Neuronal stem cell (in vitro differentiated cells): ENCODE results near the gene CLCN6.

Experiments used
- DNase-seq: peaks from one replicate; pipeline ENCODE4 v3.0.0-alpha.2; 2013; ENCODE audit warnings: low spot score
- H2AFZ ChIP-seq: one replicate; pipeline ENCODE4 v1.6.1; 2013; ENCODE audit warnings: mild to moderate bottlenecking, low read length, inconsistent platforms
- H2AK5ac ChIP-seq: 2 replicates; pipeline ENCODE4 v1.6.1; 2013; ENCODE audit warnings: low read depth, mild to moderate bottlenecking, inconsistent platforms, low read length, moderate library complexity, mixed read lengths
- H2BK120ac ChIP-seq: 2 replicates; pipeline ENCODE4 v1.6.1; 2013; ENCODE audit warnings: low read depth, mild to moderate bottlenecking, inconsistent platforms, low read length, moderate library complexity, mixed read lengths
- H2BK12ac ChIP-seq: one replicate; pipeline ENCODE4 v1.6.1; 2013; ENCODE audit warnings: low read length, inconsistent platforms
- H2BK15ac ChIP-seq: 2 replicates; pipeline ENCODE4 v1.6.1; 2013; ENCODE audit warnings: mild to moderate bottlenecking, low read length, inconsistent platforms, mixed read lengths
- H2BK5ac ChIP-seq: one replicate; pipeline ENCODE4 v1.6.1; 2013; ENCODE audit warnings: inconsistent platforms, mild to moderate bottlenecking, low read length, moderate library complexity
- H3K14ac ChIP-seq: one replicate; pipeline ENCODE4 v1.6.1; 2013; ENCODE audit warnings: low read length, inconsistent platforms
- H3K18ac ChIP-seq: 2 replicates; pipeline ENCODE4 v1.6.1; 2013; ENCODE audit warnings: low read length, inconsistent platforms
- H3K23ac ChIP-seq: 2 replicates; pipeline ENCODE4 v1.6.1; 2013; ENCODE audit warnings: low read depth, mild to moderate bottlenecking, mixed read lengths, low read length, inconsistent platforms; ENCODE audit not compliant: poor library complexity
- H3K27ac ChIP-seq: replicated peaks from 3 replicates; pipeline ENCODE4 v1.5.1; 2013; ENCODE audit warnings: low read length, inconsistent platforms
- H3K27me3 ChIP-seq, 3 experiments: 2 replicates each; pipeline ENCODE4 v1.6.1; 2013; ENCODE audit warnings: low read length in 3 of 3, mild to moderate bottlenecking in 2 of 3, inconsistent platforms in 1 of 3, low read depth in 1 of 3, mixed read lengths in 1 of 3, moderate library complexity in 1 of 3; ENCODE audit not compliant: control insufficient read depth in 3 of 3, insufficient read depth in 3 of 3
- H3K36me3 ChIP-seq, 2 donors: replicated peaks in 1 of 2; 2 replicates each; pipeline ENCODE4 v1.6.1; 2013; ENCODE audit warnings: low read length in 2 of 2; ENCODE audit not compliant: control insufficient read depth in 2 of 2, insufficient read depth in 2 of 2
- H3K4ac ChIP-seq: 2 replicates; pipeline ENCODE4 v1.6.1; 2013; ENCODE audit warnings: inconsistent platforms, mild to moderate bottlenecking, low read length, moderate library complexity
- H3K4me1 ChIP-seq, 2 donors: 1 replicate in 1 of 2; 2 replicates in 1 of 2; pipeline ENCODE4 v1.6.1; 2013; ENCODE audit warnings: low read length in 2 of 2, low read depth in 1 of 2; ENCODE audit not compliant: control insufficient read depth in 2 of 2, insufficient read depth in 1 of 2
- H3K4me2 ChIP-seq: one replicate; pipeline ENCODE4 v1.6.1; 2013; ENCODE audit warnings: mild to moderate bottlenecking, low read length, inconsistent platforms; ENCODE audit not compliant: insufficient read depth, poor library complexity, severe bottlenecking
- H3K4me3 ChIP-seq, 2 donors: 2 replicates each; pipeline ENCODE4 v1.5.1; 2013; ENCODE audit warnings: low read length in 2 of 2, mild to moderate bottlenecking in 2 of 2, inconsistent platforms in 1 of 2, moderate library complexity in 1 of 2
- H3K79me1 ChIP-seq: one replicate; pipeline ENCODE4 v1.6.1; 2013; ENCODE audit warnings: low read depth, mild to moderate bottlenecking, inconsistent platforms, low read length, moderate library complexity
- H3K9ac ChIP-seq: one replicate; pipeline ENCODE4 v1.6.1; 2013; ENCODE audit warnings: mild to moderate bottlenecking, low read depth, low read length, inconsistent platforms; ENCODE audit not compliant: poor library complexity
- H3K9me3 ChIP-seq, 2 donors: replicated peaks in 1 of 2; 2 replicates each; pipeline versions ENCODE3 to v1.6.1; 2013; ENCODE audit warnings: low read length in 2 of 2, mild to moderate bottlenecking in 2 of 2, inconsistent platforms in 1 of 2, low read depth in 1 of 2, mixed read lengths in 1 of 2, moderate library complexity in 1 of 2; ENCODE audit not compliant: control insufficient read depth in 2 of 2, insufficient read depth in 1 of 2
- H4K8ac ChIP-seq: one replicate; pipeline ENCODE4 v1.6.1; 2013; ENCODE audit warnings: low read depth, mild to moderate bottlenecking, inconsistent platforms, low read length, moderate library complexity
- H4K91ac ChIP-seq: one replicate; pipeline ENCODE4 v1.6.1; 2013; ENCODE audit warnings: low read length, low read depth, mild to moderate bottlenecking, inconsistent platforms; ENCODE audit not compliant: poor library complexity
- WGBS, 2 donors: extraction: QIAGEN DNeasy Blood & Tissue Kit; methylation state at CpG; one replicate each; pipeline ENCODE4 v1.1.7; 2013; ENCODE audit warnings: missing lambda C conversion rate in 2 of 2, mixed read lengths in 1 of 2; ENCODE audit not compliant: insufficient read length in 2 of 2, insufficient replicate concordance in 1 of 2; ENCODE audit errors: extremely low coverage in 2 of 2; 5-methylcytosine and 5-hydroxymethylcytosine counted together

Gene CLCN6

DNA sequence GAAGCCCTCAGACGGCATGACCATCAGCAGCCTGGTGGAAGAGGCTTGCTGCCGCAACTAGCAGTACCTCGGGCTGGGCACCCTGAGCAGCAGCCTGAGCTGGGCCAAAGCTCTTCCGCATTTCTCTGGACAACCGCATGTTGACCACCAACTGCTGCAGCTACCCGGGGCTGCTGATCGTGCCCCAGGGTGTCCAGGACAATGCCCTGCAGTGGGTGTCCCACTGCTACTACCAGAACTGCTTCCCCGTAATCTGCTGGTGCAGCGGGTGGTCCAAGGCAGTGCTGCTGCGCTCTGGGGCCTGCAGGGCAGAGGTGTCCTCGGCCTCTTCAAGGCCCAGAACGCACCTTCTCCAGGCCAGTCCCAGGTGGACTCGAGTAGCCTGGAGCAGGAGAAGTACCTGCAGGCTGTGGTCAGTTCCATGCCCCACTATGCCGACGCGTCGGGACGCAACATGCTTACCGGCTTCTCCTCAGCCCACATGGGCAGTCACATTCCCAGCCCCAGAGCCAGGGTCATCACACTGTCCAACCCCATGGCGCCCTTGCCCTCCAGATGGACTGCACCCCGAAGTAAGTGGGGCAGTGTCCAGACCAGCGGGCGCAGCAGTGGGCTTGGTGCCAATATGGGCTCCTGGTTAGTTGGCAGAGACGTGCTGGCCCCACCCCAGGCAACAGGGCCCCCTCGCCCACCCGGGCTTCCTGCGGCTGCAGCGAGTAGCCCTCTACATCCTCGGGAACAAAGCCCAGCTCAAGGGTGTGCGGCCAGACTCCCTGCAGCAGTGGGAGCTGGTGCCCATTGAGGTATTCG lies 72.3 kb downstream of the CLCN6 start:
- Histone ChIP-seq H3K4ac (peak overlapping the region; percentile 11), H3K9ac (no peak overlapping the region), H2BK120ac (no peak overlapping the region), H3K14ac (peak overlapping the region; percentile 82), H4K8ac (peak overlapping the region; percentile 86), H3K23ac (peak overlapping the region; percentile 31), H2AK5ac (peak overlapping the region; percentile 84), H2BK12ac (peak overlapping the region; percentile 22), H2AFZ (no peak overlapping the region), H3K4me1 (peaks cover 4 to 6% of the 10 kb centered on the region in 2 donors), H3K18ac (peak overlapping the region; percentile 64), H3K4me3 (peak overlapping the region in 1 of 2 donors; percentile 27), H3K79me1 (peaks cover 3% of the 10 kb centered on the region), H3K9me3 (no peaks in the 10 kb centered on the region), H3K36me3 (no peaks in the 10 kb centered on the region), H4K91ac (no peak overlapping the region), H2BK5ac (no peak overlapping the region), H2BK15ac (no peak overlapping the region), H3K4me2 (no peak overlapping the region), H3K27me3 (peaks cover 0 to 23% (median 0%) of the 10 kb centered on the region in 3 experiments), H3K27ac (no peak overlapping the region)
- DNase-seq: no peak
- no CpG with 5 or more reads among the region's 31 CpGs for WGBS, 2 donors

- Histone ChIP-seq H4K91ac (no peak overlapping the region), H3K9me3 (no peaks in the 10 kb centered on the region), H2AFZ (no peak overlapping the region), H3K36me3 (no peaks in the 10 kb centered on the region), H2AK5ac (no peak overlapping the region), H3K14ac (peak overlapping the region; percentile 82), H2BK15ac (no peak overlapping the region), H3K9ac (no peak overlapping the region), H3K4me2 (no peak overlapping the region), H3K18ac (peak overlapping the region; percentile 64), H4K8ac (no peak overlapping the region), H2BK12ac (no peak overlapping the region), H3K79me1 (peaks cover 3% of the 10 kb centered on the region), H3K23ac (peak overlapping the region; percentile 20), H3K27me3 (peaks cover 0 to 24% (median 0%) of the 10 kb centered on the region in 3 experiments), H2BK5ac (no peak overlapping the region), H3K4me3 (no peak overlapping the region), H3K27ac (no peak overlapping the region), H3K4me1 (peaks cover 4 to 7% of the 10 kb centered on the region in 2 donors), H3K4ac (peak overlapping the region; percentile 11), H2BK120ac (no peak overlapping the region)
- no CpG with 5 or more reads among the region's 6 CpGs for WGBS, 2 donors
- no peak for DNase-seq
These were observed 72.8 kb downstream of the CLCN6 start for GRCh38 chr1:11878891-11879190.

DNA sequence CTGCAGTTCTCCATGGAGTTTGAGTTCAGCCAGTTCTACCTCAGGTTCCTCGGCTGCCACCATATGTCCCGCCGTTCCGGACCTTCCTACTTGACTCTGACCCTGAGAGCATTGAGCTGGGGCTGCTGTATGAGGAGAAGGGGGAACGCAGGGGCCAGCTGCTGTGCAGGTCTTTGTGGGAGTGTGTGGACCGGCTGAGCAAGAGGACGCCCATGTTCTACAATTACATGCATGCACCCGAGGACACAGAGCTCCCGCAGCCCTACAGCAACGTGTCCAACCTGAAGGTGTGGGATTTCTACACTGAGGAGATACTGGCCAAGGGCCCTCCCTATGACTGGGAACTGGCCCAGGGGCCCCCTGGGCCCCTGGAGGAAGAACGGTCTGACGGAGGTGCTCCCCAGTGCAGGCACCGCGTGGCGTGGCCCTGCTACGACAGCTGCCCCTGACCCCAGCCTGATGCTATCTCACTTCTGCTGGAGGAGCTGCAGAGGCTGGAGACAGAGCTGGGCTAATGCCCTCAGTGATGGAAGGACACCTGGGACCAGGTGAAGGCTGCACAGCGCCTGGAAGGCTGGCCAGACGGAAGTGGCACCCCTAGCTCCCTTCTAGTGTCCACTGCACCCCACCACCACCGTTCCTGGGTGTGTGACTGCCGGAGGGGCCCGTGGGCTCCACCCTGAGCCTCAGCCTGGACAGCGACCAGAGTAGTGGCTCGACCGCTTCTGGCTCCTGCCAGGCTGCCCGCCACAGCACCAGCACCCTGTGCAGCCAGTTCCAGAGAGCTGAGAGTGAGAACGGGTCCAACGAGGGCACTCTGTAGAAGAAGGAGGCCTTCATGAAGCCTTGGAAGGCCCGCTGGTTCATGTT lies 73.6 kb downstream of the CLCN6 start:
- H3K27ac ChIP-seq: no peak overlapping the region
- H3K23ac ChIP-seq: no peak overlapping the region
- H3K14ac ChIP-seq: peak overlapping the region; percentile 82
- H3K27me3 ChIP-seq: peaks cover 0 to 22% (median 0%) of the 10 kb centered on the region in 3 experiments
- H3K4ac ChIP-seq: no peak overlapping the region
- no CpG with 5 or more reads among the region's 28 CpGs for WGBS, 2 donors
- peaks cover 4 to 7% of the 10 kb centered on the region in 2 donors for H3K4me1 ChIP-seq
- H3K18ac ChIP-seq: peak overlapping the region; percentile 51
- H3K79me1 ChIP-seq: peaks cover 3% of the 10 kb centered on the region
- no peak overlapping the region for H3K4me2 ChIP-seq
- H2AK5ac ChIP-seq: no peak overlapping the region
- no peaks in the 10 kb centered on the region for H3K9me3 ChIP-seq
- H2BK15ac ChIP-seq: no peak overlapping the region
- no peak overlapping the region for H2BK5ac ChIP-seq
- no peak overlapping the region for H2AFZ ChIP-seq
- H4K8ac ChIP-seq: no peak overlapping the region
- H3K4me3 ChIP-seq: no peak overlapping the region
- H4K91ac ChIP-seq: no peak overlapping the region
- no peak overlapping the region for H2BK12ac ChIP-seq
- DNase-seq: no peak
- H3K9ac ChIP-seq: no peak overlapping the region
- H2BK120ac ChIP-seq: no peak overlapping the region
- H3K36me3 ChIP-seq: no peaks in the 10 kb centered on the region

DNA sequence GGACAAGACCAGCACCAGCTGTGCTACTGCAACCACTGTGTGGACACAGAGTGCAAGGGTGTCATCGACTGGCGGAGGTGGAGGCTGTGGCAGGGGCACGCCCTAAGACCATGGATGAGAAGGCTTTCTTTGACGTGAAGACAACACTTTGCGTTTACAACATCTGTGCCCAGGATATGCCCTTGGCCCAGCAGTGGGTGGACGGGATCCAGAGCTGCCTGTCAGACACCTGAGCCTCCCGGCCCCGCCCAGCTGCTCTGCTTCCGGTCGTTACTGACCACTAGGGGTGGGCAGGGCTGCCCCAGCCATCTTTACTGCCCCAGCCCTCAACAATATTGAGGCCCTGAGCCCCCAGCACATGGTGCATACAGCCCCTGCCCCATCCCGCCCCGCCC lies 74.2 kb downstream of the CLCN6 start:
- no peak overlapping the region for H2BK120ac ChIP-seq
- no peak overlapping the region for H3K14ac ChIP-seq
- H3K27ac ChIP-seq: no peak overlapping the region
- H2BK15ac ChIP-seq: no peak overlapping the region
- no peaks in the 10 kb centered on the region for H3K9me3 ChIP-seq
- no peak overlapping the region for H3K4ac ChIP-seq
- no peak overlapping the region for H3K4me2 ChIP-seq
- no peak overlapping the region for H3K18ac ChIP-seq
- no peak for DNase-seq
- H3K23ac ChIP-seq: no peak overlapping the region
- no peak overlapping the region for H2AFZ ChIP-seq
- H2BK12ac ChIP-seq: no peak overlapping the region
- no peak overlapping the region for H4K8ac ChIP-seq
- H3K27me3 ChIP-seq: peaks cover 0 to 18% (median 0%) of the 10 kb centered on the region in 3 experiments
- no peaks in the 10 kb centered on the region for H3K36me3 ChIP-seq
- no peak overlapping the region for H4K91ac ChIP-seq
- H3K4me3 ChIP-seq: no peak overlapping the region
- H2BK5ac ChIP-seq: no peak overlapping the region
- no peak overlapping the region for H2AK5ac ChIP-seq
- peaks cover 4 to 7% of the 10 kb centered on the region in 2 donors for H3K4me1 ChIP-seq
- no peak overlapping the region for H3K9ac ChIP-seq
- H3K79me1 ChIP-seq: peaks cover 3% of the 10 kb centered on the region
- WGBS, 2 donors: no CpG with 5 or more reads among the region's 12 CpGs
